ENCODE data around the gene SCD5.

GRCh38 chr4:82713856-82714255 lies 84.7 kb downstream of the SCD5 start:
- no peak for TF ChIP-seq EZH2 (IDR thresholded peaks at IDR 0.05; ENCODE audit: borderline replicate concordance, low read length)
- TF ChIP-seq CTCF (conservative IDR thresholded peaks at IDR 0.05 in 1 of 2, IDR thresholded peaks at IDR 0.05 in 1 of 2; ENCODE audit: extremely low read depth in 1 of 2, insufficient read depth in 1 of 2, low read depth in 1 of 2, low read length in 2 of 2), result no peak
